OCI-LY7 (cell line): ENCODE measurements around the gene CDC42EP3. TPM values are rescaled to one million over a fixed set of nuclear protein-coding genes. Genes with fewer than 3 reads are reported as not detected.

Source experiments
- BruUV-seq: library from RNA; stranded (reverse); fragments of 400-500 nt; replicated peaks from 2 replicates; lab custom pipeline; 2021; lab: Mats Ljungman, UMichigan
- CTCF ChIA-PET: fragments of 300-600 bp; sonication (Branson Sonifier 250); formaldehyde crosslinking; loops from one replicate; lab custom pipeline; 2022; ENCODE audit warnings: antibody characterized with exemption; ENCODE audit not compliant: unreplicated experiment; lab: Charles Lee
- POLR2A ChIA-PET: fragments of 300-600 bp; sonication (Branson Sonifier 250); formaldehyde crosslinking; loops from one replicate; lab custom pipeline; 2022; ENCODE audit warnings: antibody characterized with exemption; lab: Charles Lee
- DNase-seq: peaks from one replicate; pipeline ENCODE4 v3.0.0-alpha.2; 2015; ENCODE audit warnings: low spot score
- H2AFZ ChIP-seq: fragments of 200-600 bp; sonication (generic), shearing (Covaris generic); 2 replicates; pipeline ENCODE4 v1.6.1; 2014; ENCODE audit warnings: mild to moderate bottlenecking, antibody characterized with exemption, low read length, moderate library complexity
- H3K27ac ChIP-seq: fragments of 200-600 bp; sonication (generic); 2 replicates; pipeline ENCODE4 v1.5.1; 2014; ENCODE audit warnings: mixed run types, low read depth, mild to moderate bottlenecking, moderate library complexity, low read length, inconsistent platforms; ENCODE audit not compliant: poor library complexity, severe bottlenecking
- H3K36me3 ChIP-seq: fragments of 200-600 bp; sonication (generic); 2 replicates; pipeline ENCODE4 v1.6.1; 2014; ENCODE audit warnings: mild to moderate bottlenecking, antibody characterized with exemption, low read length, moderate library complexity, mixed read lengths; ENCODE audit not compliant: insufficient read depth
- H3K4me1 ChIP-seq: fragments of 200-600 bp; sonication (generic); 2 replicates; pipeline ENCODE4 v1.5.1; 2014; ENCODE audit warnings: mild to moderate bottlenecking, low read length; ENCODE audit not compliant: insufficient read depth, poor library complexity, severe bottlenecking
- H3K4me2 ChIP-seq: fragments of 200-600 bp; sonication (generic); 2 replicates; pipeline ENCODE4 v1.6.1; 2014; ENCODE audit warnings: mild to moderate bottlenecking, low read length
- H3K4me3 ChIP-seq: fragments of 200-600 bp; sonication (generic); 2 replicates; pipeline ENCODE4 v1.5.1; 2014; ENCODE audit warnings: mild to moderate bottlenecking, low read depth, low read length; ENCODE audit not compliant: poor library complexity, severe bottlenecking
- H3K79me2 ChIP-seq: fragments of 200-600 bp; sonication (generic); 2 replicates; pipeline ENCODE4 v1.6.1; 2016; ENCODE audit warnings: low read depth, mild to moderate bottlenecking, low read length, moderate library complexity, mixed read lengths; ENCODE audit not compliant: insufficient read depth
- H3K9me2 ChIP-seq: fragments of 200-600 bp; sonication (generic); 2 replicates; pipeline ENCODE4 v1.6.1; 2016; ENCODE audit warnings: mild to moderate bottlenecking, low read length, mixed read lengths; ENCODE audit not compliant: insufficient read depth
- H3K9me3 ChIP-seq: fragments of 200-600 bp; sonication (generic); 2 replicates; pipeline ENCODE4 v1.6.1; 2014; ENCODE audit warnings: mild to moderate bottlenecking, mixed run types, low read length, mixed read lengths
- H4K20me1 ChIP-seq: fragments of 200-600 bp; sonication (generic); 2 replicates; pipeline ENCODE4 v1.6.1; 2014; ENCODE audit warnings: mild to moderate bottlenecking, antibody characterized with exemption, low read length, moderate library complexity, mixed read lengths; ENCODE audit not compliant: insufficient read depth
- EZH2phosphoT487 ChIP-seq: fragments of 200-600 bp; sonication (generic); IDR thresholded peaks from 2 replicates; pipeline ENCODE4 v1.6.1; 2018; ENCODE audit warnings: low read depth, borderline replicate concordance, mild to moderate bottlenecking, mixed run types, antibody characterized with exemption, low read length, moderate library complexity, mixed read lengths
- intact Hi-C: fragments of 100-400 bp; cut with micrococcal nuclease; formaldehyde crosslinking; loops from one replicate; pipeline ENCODE4 v1.10.0; 2022; ENCODE audit not compliant: unreplicated experiment
- total RNA-seq, 2 experiments: library from RNA; depleted of rRNA in 1 of 2; stranded (reverse); fragments of >200 nt in 1 of 2; shearing (Covaris generic) in 1 of 2; gene quantifications; 2 replicates each; pipeline ENCODE4 v1.2.3, GENCODE V29; 2014 to 2022
- TF ChIP-seq, protein P1 (sequence below): fragments of 200-600 bp; sonication (generic); conservative IDR thresholded peaks from 2 replicates; pipeline ENCODE4 v1.5.1; 2014; ENCODE audit warnings: mild to moderate bottlenecking, antibody characterized with exemption, low read length, moderate library complexity, mixed read lengths

CDC42EP3 gene
- total RNA-seq, 2 experiments from 2014 or later, result 7.2 to 22.9 TPM

DNA sequence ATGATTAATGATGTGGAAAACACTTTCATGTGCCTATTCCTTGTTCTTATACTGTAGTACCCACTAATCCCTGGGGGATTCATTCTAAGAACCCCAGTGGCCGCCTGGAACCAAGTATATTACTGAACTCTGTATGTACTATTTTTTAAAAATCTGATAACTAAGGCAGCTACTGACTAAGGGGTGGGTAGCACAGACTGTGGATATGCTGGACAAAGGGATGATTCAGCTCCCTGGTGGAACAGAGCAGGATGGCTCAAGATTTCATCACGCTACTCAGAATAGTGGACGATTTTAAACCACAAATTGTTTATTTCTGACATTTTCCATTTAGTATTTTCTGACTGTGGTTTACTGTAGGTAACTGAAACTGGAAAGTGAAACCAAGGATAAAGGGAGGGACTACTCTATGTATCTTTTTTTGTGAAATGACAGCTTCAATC, 41.8 kb upstream of the CDC42EP3 start:
- H3K9me3 ChIP-seq, result peaks cover 5% of the 10 kb centered on the region; the same call in 1 of the 2 replicates
- DNase-seq, result no peak
- H3K4me3 ChIP-seq, result no peak overlapping the region
- BruUV-seq, result no TSS peak
- ChIA-PET POLR2A (no interaction called here), CTCF (interaction anchor here (0.7 kb wide), 1 partner anchor 63 kb away, joined by 4 read pairs; no protein-coding TSS in a partner anchor)
- H3K9me2 ChIP-seq, result no peaks in the 10 kb centered on the region
- no peak overlapping the region for H3K27ac ChIP-seq
- no peaks in the 10 kb centered on the region for H3K4me1 ChIP-seq
- H3K36me3 ChIP-seq, result no peaks in the 10 kb centered on the region
- H4K20me1 ChIP-seq, result no peaks in the 10 kb centered on the region
- no peak overlapping the region for H3K4me2 ChIP-seq
- intact Hi-C loops, result no loop called here
- no peak overlapping the region for H2AFZ ChIP-seq
- H3K79me2 ChIP-seq, result no peaks in the 10 kb centered on the region
- TF ChIP-seq, protein P1, sequence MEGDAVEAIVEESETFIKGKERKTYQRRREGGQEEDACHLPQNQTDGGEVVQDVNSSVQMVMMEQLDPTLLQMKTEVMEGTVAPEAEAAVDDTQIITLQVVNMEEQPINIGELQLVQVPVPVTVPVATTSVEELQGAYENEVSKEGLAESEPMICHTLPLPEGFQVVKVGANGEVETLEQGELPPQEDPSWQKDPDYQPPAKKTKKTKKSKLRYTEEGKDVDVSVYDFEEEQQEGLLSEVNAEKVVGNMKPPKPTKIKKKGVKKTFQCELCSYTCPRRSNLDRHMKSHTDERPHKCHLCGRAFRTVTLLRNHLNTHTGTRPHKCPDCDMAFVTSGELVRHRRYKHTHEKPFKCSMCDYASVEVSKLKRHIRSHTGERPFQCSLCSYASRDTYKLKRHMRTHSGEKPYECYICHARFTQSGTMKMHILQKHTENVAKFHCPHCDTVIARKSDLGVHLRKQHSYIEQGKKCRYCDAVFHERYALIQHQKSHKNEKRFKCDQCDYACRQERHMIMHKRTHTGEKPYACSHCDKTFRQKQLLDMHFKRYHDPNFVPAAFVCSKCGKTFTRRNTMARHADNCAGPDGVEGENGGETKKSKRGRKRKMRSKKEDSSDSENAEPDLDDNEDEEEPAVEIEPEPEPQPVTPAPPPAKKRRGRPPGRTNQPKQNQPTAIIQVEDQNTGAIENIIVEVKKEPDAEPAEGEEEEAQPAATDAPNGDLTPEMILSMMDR, result no peak
- no peak for TF ChIP-seq EZH2phosphoT487

DNA sequence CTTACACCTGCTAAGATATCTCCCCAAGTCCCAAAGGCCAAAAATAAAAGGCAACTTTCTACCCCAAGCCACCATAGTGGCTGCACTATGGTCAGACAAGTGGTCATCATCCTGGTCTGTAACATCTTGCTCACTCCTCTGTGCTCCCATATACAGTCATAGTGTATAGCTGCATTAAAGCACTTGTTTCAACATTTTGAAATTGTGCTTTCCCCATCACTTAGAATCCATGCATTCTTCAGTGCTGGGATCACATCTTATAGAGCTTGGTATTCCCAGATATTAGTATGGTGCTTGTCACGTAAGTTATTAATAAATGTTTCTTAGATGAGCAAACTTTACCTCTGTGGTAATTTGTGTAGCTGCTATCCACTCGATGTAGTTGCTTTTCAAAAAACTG, 40.4 kb upstream of the CDC42EP3 start:
- no TSS peak for BruUV-seq
- no peak overlapping the region for H2AFZ ChIP-seq
- TF ChIP-seq, protein P1, result no peak
- no peak for TF ChIP-seq EZH2phosphoT487
- H3K27ac ChIP-seq, result no peak overlapping the region
- no peak overlapping the region for H3K4me2 ChIP-seq
- H3K36me3 ChIP-seq, result no peaks in the 10 kb centered on the region
- peaks cover 5% of the 10 kb centered on the region; the same call in 1 of the 2 replicates for H3K9me3 ChIP-seq
- peaks cover 7% of the 10 kb centered on the region for H3K4me1 ChIP-seq
- no peak overlapping the region for H3K4me3 ChIP-seq
- ChIA-PET CTCF (no interaction called here), POLR2A (no interaction called here)
- H3K9me2 ChIP-seq, result no peaks in the 10 kb centered on the region
- no peaks in the 10 kb centered on the region for H4K20me1 ChIP-seq
- intact Hi-C loops, result no loop called here
- no peaks in the 10 kb centered on the region for H3K79me2 ChIP-seq
- no peak for DNase-seq

GRCh38 chr2:37711308-37711731, 39.9 kb upstream of the CDC42EP3 start:
- BruUV-seq, result no TSS peak
- Histone ChIP-seq H3K79me2 (no peaks in the 10 kb centered on the region), H2AFZ (no peak overlapping the region), H3K4me3 (no peak overlapping the region), H3K36me3 (no peaks in the 10 kb centered on the region), H3K4me2 (no peak overlapping the region), H3K9me3 (peaks cover 4% of the 10 kb centered on the region; the same call in 1 of the 2 replicates), H4K20me1 (no peaks in the 10 kb centered on the region), H3K27ac (no peak overlapping the region), H3K4me1 (peaks cover 8% of the 10 kb centered on the region), H3K9me2 (no peaks in the 10 kb centered on the region)
- DNase-seq, result no peak
- intact Hi-C loops, result no loop called here
- POLR2A ChIA-PET, result no interaction called here
- TF ChIP-seq EZH2phosphoT487, result no peak
- TF ChIP-seq, protein P1, result no peak
- CTCF ChIA-PET, result no interaction called here
